ENCODE data around the gene PC. TPM values are rescaled to one million over a fixed set of nuclear protein-coding genes. Genes with fewer than 3 reads are reported as not detected.

PC gene
- total RNA-seq, 5 donors from 2014 or later (not counting 1 experiment from before 2014, with no cell fraction given) = 6.2 to 10.0 (median 7.4) TPM

- peaks cover 3 to 15% of the 10 kb centered on the region in 2 experiments for H3K4me1 ChIP-seq (ENCODE audit: control insufficient read depth in 1 of 2, extremely low read depth in 1 of 2, insufficient read depth in 2 of 2, low read length in 2 of 2)
- CTCF ChIA-PET = no interaction called here
- Mint-ChIP-seq H3K27me3 (no peaks in the 10 kb centered on the region), H3K9me3 (no peaks in the 10 kb centered on the region), H3K4me1 (peaks cover 15 to 23% (median 17%) of the 10 kb centered on the region in 3 donors), H3K36me3 (no peaks in the 10 kb centered on the region), H3K27ac (no peak overlapping the region), H3K4me3 (no peak overlapping the region)
- DNase-seq (no peak), ATAC-seq (replicated peaks in 1 of 4) (no peak)
- POLR2A ChIA-PET = no interaction called here
- peaks cover 0 to 8% of the 10 kb centered on the region in 2 experiments for H3K27me3 ChIP-seq (replicated peaks in 1 of 2; ENCODE audit: control insufficient read depth in 2 of 2, extremely low read depth in 1 of 2, insufficient read depth in 2 of 2, low read length in 1 of 2)
- WGBS (ENCODE audit: insufficient coverage) = 83% methylated on average over 2 of the region's 9 CpGs
- no peak overlapping the region for H3K27ac ChIP-seq (ENCODE audit: low read length)
- H3K9me3 ChIP-seq = no peaks in the 10 kb centered on the region
- no peak overlapping the region for H3K4me3 ChIP-seq (ENCODE audit: control insufficient read depth in 1 of 2, extremely low read depth in 1 of 2, low read length in 1 of 2)
- no peaks in the 10 kb centered on the region for H3K36me3 ChIP-seq (ENCODE audit: control insufficient read depth in 2 of 2, extremely low read depth in 1 of 2, insufficient read depth in 1 of 2, low read length in 1 of 2)
Observed at GRCh38 chr11:66877588-66878385, 80.4 kb downstream of the PC start.

- Histone ChIP-seq H3K9me3 (no peaks in the 10 kb centered on the region), H3K4me3 (ENCODE audit: control insufficient read depth in 1 of 2, extremely low read depth in 1 of 2, low read length in 1 of 2) (no peak overlapping the region), H3K27me3 (replicated peaks in 1 of 2; ENCODE audit: control insufficient read depth in 2 of 2, extremely low read depth in 1 of 2, insufficient read depth in 2 of 2, low read length in 1 of 2) (no peaks in the 10 kb centered on the region), H3K27ac (ENCODE audit: low read length) (no peak overlapping the region), H3K36me3 (ENCODE audit: control insufficient read depth in 2 of 2, extremely low read depth in 1 of 2, insufficient read depth in 1 of 2, low read length in 1 of 2) (no peaks in the 10 kb centered on the region), H3K4me1 (ENCODE audit: control insufficient read depth in 1 of 2, extremely low read depth in 1 of 2, insufficient read depth in 2 of 2, low read length in 2 of 2) (peaks cover 2 to 4% of the 10 kb centered on the region in 2 experiments)
- ChIA-PET CTCF (no interaction called here), POLR2A (no interaction called here)
- 87% methylated on average over 13 of the region's 13 CpGs for WGBS (ENCODE audit: insufficient coverage)
- H3K36me3 Mint-ChIP-seq = no peaks in the 10 kb centered on the region
- no peaks in the 10 kb centered on the region for H3K27me3 Mint-ChIP-seq
- no peak for ATAC-seq (replicated peaks in 1 of 4)
- DNase-seq = no peak
- H3K4me1 Mint-ChIP-seq = peaks cover 2 to 10% (median 6%) of the 10 kb centered on the region in 3 donors
- H3K9me3 Mint-ChIP-seq = no peaks in the 10 kb centered on the region
- H3K27ac Mint-ChIP-seq = no peak overlapping the region
- H3K4me3 Mint-ChIP-seq = no peak overlapping the region
Observed at GRCh38 chr11:66875378-66875777, 82.8 kb downstream of the PC start.

DNA sequence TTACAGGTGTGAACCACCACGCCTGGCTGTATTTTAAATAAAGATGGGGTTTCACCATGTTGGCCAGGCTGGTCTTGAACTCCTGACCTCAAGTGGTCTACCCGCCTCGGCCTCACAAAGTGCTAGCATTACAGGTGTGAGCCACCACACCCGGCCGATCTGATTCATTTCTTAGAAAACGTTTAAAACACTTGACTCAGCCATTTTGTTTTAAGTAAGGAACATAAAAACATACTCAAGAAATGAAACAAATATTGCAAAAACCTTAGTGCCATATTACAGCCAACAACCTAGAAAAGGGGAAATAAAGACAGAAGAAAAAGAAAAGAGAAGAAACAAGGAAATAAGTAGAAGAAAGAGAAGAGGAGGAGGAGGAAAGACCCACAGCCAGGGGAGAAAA, 84.0 kb downstream of the PC start:
- Histone ChIP-seq H3K4me3 (ENCODE audit: control insufficient read depth in 1 of 2, extremely low read depth in 1 of 2, low read length in 1 of 2) (no peak overlapping the region), H3K27ac (ENCODE audit: low read length) (no peak overlapping the region), H3K4me1 (ENCODE audit: control insufficient read depth in 1 of 2, extremely low read depth in 1 of 2, insufficient read depth in 2 of 2, low read length in 2 of 2) (no peaks in the 10 kb centered on the region), H3K36me3 (ENCODE audit: control insufficient read depth in 2 of 2, extremely low read depth in 1 of 2, insufficient read depth in 1 of 2, low read length in 1 of 2) (no peaks in the 10 kb centered on the region), H3K27me3 (replicated peaks in 1 of 2; ENCODE audit: control insufficient read depth in 2 of 2, extremely low read depth in 1 of 2, insufficient read depth in 2 of 2, low read length in 1 of 2) (no peaks in the 10 kb centered on the region), H3K9me3 (no peaks in the 10 kb centered on the region)
- ChIA-PET CTCF (no interaction called here), POLR2A (no interaction called here)
- Mint-ChIP-seq H3K36me3 (no peaks in the 10 kb centered on the region), H3K27ac (no peak overlapping the region), H3K9me3 (no peaks in the 10 kb centered on the region), H3K4me3 (no peak overlapping the region), H3K27me3 (no peaks in the 10 kb centered on the region), H3K4me1 (peaks cover 0 to 3% (median 2%) of the 10 kb centered on the region in 3 donors)
- ATAC-seq (replicated peaks in 1 of 4) = no peak
- DNase-seq = no peak
- WGBS (ENCODE audit: insufficient coverage) = 75% methylated on average over 1 of the region's 6 CpGs

- H3K27ac ChIP-seq (ENCODE audit: low read length) = no peak overlapping the region
- H3K36me3 Mint-ChIP-seq = no peaks in the 10 kb centered on the region
- CTCF ChIA-PET = no interaction called here
Observed at GRCh38 chr11:66871521-66871901, 86.7 kb downstream of the PC start.

DNA sequence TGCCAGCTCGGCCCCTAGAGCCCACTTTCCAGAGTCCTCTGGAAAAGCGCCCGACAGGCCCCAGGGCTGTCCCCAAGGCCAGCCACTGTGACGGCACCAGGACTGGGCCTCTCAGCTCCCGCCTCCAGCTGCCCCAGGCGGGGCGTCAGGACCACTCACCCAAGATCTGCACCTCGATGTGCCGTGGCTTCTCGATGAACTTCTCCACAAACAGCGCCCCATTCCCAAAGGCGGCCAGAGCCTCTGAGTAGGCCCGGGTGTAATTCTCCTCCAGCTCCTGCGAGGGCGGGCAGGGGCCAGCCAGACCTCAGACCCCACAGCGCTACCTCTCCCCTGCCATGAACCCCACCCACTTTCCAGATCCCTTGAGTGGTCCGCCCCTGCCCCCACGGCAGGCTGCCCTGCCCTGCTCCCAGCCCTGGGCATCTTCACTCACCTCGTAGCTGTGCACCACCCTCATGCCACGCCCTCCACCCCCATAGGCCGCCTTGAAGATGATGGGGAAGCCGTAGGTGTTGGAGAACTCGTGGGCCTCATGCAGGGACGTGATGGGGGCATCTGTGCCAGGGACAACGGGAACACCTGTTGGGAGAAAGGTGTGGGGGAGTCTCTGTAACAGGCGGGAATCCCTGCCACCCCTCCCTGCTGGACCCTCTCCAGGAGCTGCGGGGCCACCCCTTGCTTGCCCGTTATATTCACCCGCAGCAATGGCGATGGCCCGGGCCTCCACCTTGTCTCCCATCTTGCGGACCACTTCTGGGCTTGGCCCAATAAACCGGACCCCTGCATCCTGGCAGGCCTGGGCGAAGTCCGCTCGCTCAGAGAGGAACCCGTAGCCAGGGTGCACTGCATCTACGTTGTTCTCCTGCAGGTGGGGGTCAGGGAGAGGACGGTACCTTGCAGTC, 87.3 kb downstream of the PC start:
- POLR2A ChIA-PET = no interaction called here
- DNase-seq = no peak
- Mint-ChIP-seq H3K27me3 (no peaks in the 10 kb centered on the region), H3K36me3 (no peaks in the 10 kb centered on the region), H3K27ac (no peak overlapping the region), H3K4me3 (no peak overlapping the region), H3K4me1 (peaks cover 7 to 13% (median 7%) of the 10 kb centered on the region in 3 donors), H3K9me3 (no peaks in the 10 kb centered on the region)
- Histone ChIP-seq H3K36me3 (ENCODE audit: control insufficient read depth in 2 of 2, extremely low read depth in 1 of 2, insufficient read depth in 1 of 2, low read length in 1 of 2) (no peaks in the 10 kb centered on the region), H3K4me1 (ENCODE audit: control insufficient read depth in 1 of 2, extremely low read depth in 1 of 2, insufficient read depth in 2 of 2, low read length in 2 of 2) (peaks cover 0 to 9% of the 10 kb centered on the region in 2 experiments), H3K4me3 (ENCODE audit: control insufficient read depth in 1 of 2, extremely low read depth in 1 of 2, low read length in 1 of 2) (no peak overlapping the region), H3K9me3 (no peaks in the 10 kb centered on the region), H3K27me3 (replicated peaks in 1 of 2; ENCODE audit: control insufficient read depth in 2 of 2, extremely low read depth in 1 of 2, insufficient read depth in 2 of 2, low read length in 1 of 2) (no peaks in the 10 kb centered on the region), H3K27ac (ENCODE audit: low read length) (no peak overlapping the region)
- WGBS (ENCODE audit: insufficient coverage) = 96% methylated on average over 25 of the region's 39 CpGs
- CTCF ChIA-PET = no interaction called here
- ATAC-seq (replicated peaks in 1 of 4) = no peak

More at GRCh38 chr11:66871521-66871901, 86.7 kb downstream of the PC start:
- Histone ChIP-seq H3K4me3 (ENCODE audit: control insufficient read depth in 1 of 2, extremely low read depth in 1 of 2, low read length in 1 of 2) (no peak overlapping the region), H3K27me3 (replicated peaks in 1 of 2; ENCODE audit: control insufficient read depth in 2 of 2, extremely low read depth in 1 of 2, insufficient read depth in 2 of 2, low read length in 1 of 2) (no peaks in the 10 kb centered on the region), H3K4me1 (ENCODE audit: control insufficient read depth in 1 of 2, extremely low read depth in 1 of 2, insufficient read depth in 2 of 2, low read length in 2 of 2) (peaks cover 0 to 9% of the 10 kb centered on the region in 2 experiments), H3K36me3 (ENCODE audit: control insufficient read depth in 2 of 2, extremely low read depth in 1 of 2, insufficient read depth in 1 of 2, low read length in 1 of 2) (no peaks in the 10 kb centered on the region), H3K9me3 (no peaks in the 10 kb centered on the region)
- DNase-seq (no peak), ATAC-seq (replicated peaks in 1 of 4) (no peak)
- POLR2A ChIA-PET = no interaction called here
- WGBS (ENCODE audit: insufficient coverage) = 96% methylated on average over 18 of the region's 18 CpGs
- H3K4me3 Mint-ChIP-seq = no peak overlapping the region
- H3K9me3 Mint-ChIP-seq = no peaks in the 10 kb centered on the region
- no peaks in the 10 kb centered on the region for H3K27me3 Mint-ChIP-seq
- no peak overlapping the region for H3K27ac Mint-ChIP-seq
- peaks cover 7 to 13% (median 7%) of the 10 kb centered on the region in 3 donors for H3K4me1 Mint-ChIP-seq

- Mint-ChIP-seq H3K27me3 (no peaks in the 10 kb centered on the region), H3K27ac (no peak overlapping the region), H3K4me3 (no peak overlapping the region), H3K4me1 (peaks cover 7 to 13% (median 7%) of the 10 kb centered on the region in 3 donors), H3K9me3 (no peaks in the 10 kb centered on the region), H3K36me3 (no peaks in the 10 kb centered on the region)
- Histone ChIP-seq H3K36me3 (ENCODE audit: control insufficient read depth in 2 of 2, extremely low read depth in 1 of 2, insufficient read depth in 1 of 2, low read length in 1 of 2) (no peaks in the 10 kb centered on the region), H3K27me3 (replicated peaks in 1 of 2; ENCODE audit: control insufficient read depth in 2 of 2, extremely low read depth in 1 of 2, insufficient read depth in 2 of 2, low read length in 1 of 2) (no peaks in the 10 kb centered on the region), H3K9me3 (no peaks in the 10 kb centered on the region), H3K4me1 (ENCODE audit: control insufficient read depth in 1 of 2, extremely low read depth in 1 of 2, insufficient read depth in 2 of 2, low read length in 2 of 2) (peaks cover 0 to 9% of the 10 kb centered on the region in 2 experiments), H3K27ac (ENCODE audit: low read length) (no peak overlapping the region), H3K4me3 (ENCODE audit: control insufficient read depth in 1 of 2, extremely low read depth in 1 of 2, low read length in 1 of 2) (no peak overlapping the region)
- POLR2A ChIA-PET = no interaction called here
- ATAC-seq (replicated peaks in 1 of 4) (no peak), DNase-seq (no peak)
- 97% methylated on average over 7 of the region's 16 CpGs for WGBS (ENCODE audit: insufficient coverage)
- CTCF ChIA-PET = no interaction called here
Observed at GRCh38 chr11:66870131-66870530, 88.1 kb downstream of the PC start.
